PC-9 (cell line): ENCODE results near the gene ENAH.
"Not testable (repeated sequence)": the region's sequence is repeated elsewhere in the genome, so short reads cannot be mapped to it uniquely, and the experiment has no call there.

Source experiments
- CTCF ChIP-seq: fragments of 200-600 bp; sonication (generic); conservative IDR thresholded peaks from 2 replicates; pipeline ENCODE4 v1.6.1; 2017; ENCODE audit warnings: mixed run types, antibody characterized with exemption, mild to moderate bottlenecking, moderate library complexity
- EZH2 ChIP-seq: fragments of 200-600 bp; sonication (generic); IDR thresholded peaks from 2 replicates; pipeline ENCODE4 v1.8.0; 2017; ENCODE audit warnings: antibody characterized with exemption, low read depth

- TF ChIP-seq EZH2, CTCF: not testable (repeated sequence)
These were observed 45.3 kb upstream of the ENAH start for GRCh38 chr1:225698194-225698593.
